Activated CD8-positive, alpha-beta memory T cell treated with anti-CD3 and anti-CD28 coated beads for 1 hour (primary cell): ENCODE measurements around the gene MUS81.

Source experiments
- DNase-seq, 2 donors: peaks; one replicate each; pipeline ENCODE4 v3.0.0-alpha.2; 2020; ENCODE audit warnings: low read depth in 1 of 2; ENCODE audit errors: extremely low read depth in 1 of 2

MUS81 gene

DNA sequence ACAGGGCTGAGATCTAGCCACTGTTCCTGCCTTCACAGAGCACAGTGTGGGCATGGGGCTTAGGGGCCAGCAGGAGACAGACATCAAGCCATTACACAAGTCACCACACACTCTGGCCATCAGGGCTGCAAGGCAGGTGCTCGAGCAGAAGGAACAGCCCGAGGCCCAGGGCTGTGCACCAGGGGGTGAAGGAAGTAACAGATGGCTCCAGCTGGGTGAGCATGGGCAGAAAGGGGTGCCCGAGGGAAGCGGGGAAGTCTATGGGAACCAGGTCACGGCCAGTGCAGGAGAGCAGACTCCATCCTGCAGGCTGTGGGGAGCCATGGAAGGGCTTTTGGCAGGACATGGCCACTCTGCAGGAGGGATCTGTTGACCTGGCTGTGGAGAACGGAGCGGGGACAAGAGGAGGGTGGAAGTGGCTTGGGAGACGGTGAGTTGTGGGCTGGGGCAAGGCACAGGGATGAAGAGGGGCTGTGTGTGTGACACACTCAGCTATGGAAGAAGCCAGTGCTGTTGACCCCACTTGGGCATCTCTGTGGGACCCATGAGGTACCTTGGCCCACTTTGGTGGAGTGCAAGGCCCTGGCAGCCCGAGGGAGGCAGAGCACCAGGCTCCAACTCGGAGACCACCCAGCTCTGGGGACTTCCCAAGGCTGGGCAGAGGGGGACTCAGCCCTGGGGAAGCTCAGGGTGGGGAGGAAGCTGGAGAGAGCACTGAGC is 55.0 kb downstream of the MUS81 start:
- DNase-seq, result no peak

DNA sequence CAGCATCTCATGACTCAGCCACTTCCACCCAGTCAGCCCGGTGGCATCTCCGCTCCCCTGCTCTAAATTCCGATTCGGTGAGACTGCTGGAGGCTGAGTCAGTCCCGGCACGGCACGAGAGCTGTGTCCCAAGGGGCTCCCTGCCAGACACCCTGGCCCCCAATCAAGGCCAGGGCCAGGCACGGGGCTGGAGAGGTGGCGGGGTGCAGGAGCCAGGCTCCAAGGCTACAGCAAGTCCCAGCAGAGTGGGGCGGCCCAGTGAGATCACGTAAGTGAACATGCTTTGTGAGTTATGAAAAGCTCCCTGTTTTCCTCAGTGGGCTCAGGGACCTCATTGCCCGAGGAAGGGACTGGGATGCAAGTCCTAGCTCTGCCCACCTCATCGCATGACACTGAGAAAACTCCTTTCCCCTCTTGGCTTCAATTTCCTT is 55.6 kb downstream of the MUS81 start:
- no peak for DNase-seq
